GM21526 (cell line): ENCODE measurements around the gene ACTR3.
A peak's percentile ranks its signal among the peaks of the same experiment; 100 is the strongest.

Experiments
- ATAC-seq: cut with Tn5 transposase; IDR thresholded peaks from one replicate; pipeline ENCODE4 v1.9.1; 2021; ENCODE audit warnings: moderate library complexity; ENCODE audit not compliant: unreplicated experiment, low FRiP score

Gene ACTR3

GRCh38 chr2:113875135-113875534, 14.8 kb upstream of the ACTR3 start:
- no peak for ATAC-seq

DNA sequence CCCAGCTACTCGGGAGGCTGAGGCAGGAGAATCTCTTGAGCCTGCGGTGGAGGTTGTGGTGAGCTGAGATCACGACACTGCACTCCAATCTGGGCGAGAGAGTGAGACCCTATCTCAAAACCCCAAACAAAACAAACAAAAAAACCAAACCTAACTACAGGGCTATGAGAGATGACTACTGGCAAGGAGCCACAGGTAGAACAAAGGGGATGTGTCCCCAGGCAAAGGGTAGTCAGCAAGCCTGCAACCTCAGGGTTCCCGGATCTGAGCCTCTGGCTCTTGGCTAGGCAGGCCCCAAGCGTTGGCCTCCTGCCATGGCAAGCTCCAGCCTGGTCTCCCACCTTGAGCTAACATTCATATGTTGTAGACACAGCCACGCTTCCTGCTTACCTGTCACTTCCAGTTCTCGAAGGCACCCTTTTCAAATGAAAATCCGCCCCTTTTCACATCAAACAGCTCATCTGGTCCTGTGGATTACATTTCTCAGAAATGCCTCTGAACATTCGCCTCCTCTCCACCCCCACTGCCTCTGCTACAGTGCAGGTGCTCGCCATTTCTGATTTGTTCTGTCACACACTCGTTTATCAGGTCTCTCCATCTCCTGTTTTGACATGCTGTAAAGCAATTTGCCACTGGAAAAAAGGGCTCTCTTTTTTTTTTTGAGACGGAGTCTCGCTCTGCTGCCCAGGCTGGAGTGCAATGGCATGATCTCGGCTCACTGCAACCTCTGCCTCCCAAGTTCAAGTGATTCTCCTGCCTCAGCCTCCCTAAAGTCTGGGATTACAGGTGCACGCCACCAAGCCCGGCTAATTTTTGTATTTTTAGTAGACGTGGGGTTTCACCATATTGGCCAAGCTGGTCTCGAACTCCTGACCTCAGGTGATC, 13.1 kb upstream of the ACTR3 start:
- ATAC-seq, result no peak

DNA sequence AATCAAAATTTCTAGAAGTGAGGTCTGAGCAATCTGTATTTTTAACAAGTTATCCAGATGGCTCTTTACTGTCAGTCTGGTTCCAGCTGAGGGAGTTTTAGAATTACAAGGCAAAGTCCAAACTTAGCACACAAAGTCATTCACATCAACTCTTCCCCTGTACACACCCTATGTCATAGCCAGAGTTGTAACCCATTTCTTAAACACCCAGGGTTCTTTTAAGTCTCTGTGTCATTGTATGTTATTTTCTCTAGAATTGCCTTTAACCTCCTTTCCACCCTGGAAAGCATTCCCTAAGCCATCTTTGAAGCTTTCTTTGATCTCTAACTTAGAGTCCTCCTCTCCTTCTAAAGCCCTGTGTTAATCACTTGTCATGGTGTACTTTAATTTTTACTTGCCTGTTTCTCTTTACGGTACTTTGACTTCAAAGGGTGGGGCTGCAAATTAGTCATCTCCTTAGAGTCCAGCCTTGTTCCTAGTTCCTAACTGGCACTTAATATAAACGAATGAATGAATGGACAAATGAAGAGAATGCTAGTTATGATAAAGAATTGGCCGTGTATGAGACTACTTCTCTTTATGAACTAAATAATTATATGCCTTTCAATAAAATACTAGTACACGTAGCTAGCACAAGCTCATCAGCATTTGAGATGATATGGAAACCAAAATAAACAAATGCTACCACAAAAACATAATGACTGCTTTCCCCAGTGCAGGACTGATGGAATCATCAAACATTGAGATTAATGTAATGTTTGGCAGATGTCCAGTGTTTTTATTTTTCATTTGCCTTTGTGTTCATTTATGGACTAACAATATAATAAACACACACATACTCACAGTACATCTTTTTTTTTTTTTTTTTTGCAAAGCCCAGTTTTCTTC, 11.9 kb upstream of the ACTR3 start:
- no peak for ATAC-seq

- ATAC-seq, result no peak
Observed at GRCh38 chr2:113878743-113879142, 11.1 kb upstream of the ACTR3 start.

GRCh38 chr2:113879457-113879856, 10.4 kb upstream of the ACTR3 start:
- no peak for ATAC-seq

GRCh38 chr2:113886479-113887008, 3.3 kb upstream of the ACTR3 start:
- ATAC-seq, result peak; percentile 69

GRCh38 chr2:113887009-113887792, 2.7 kb upstream of the ACTR3 start:
- peak; percentile 2 for ATAC-seq

DNA sequence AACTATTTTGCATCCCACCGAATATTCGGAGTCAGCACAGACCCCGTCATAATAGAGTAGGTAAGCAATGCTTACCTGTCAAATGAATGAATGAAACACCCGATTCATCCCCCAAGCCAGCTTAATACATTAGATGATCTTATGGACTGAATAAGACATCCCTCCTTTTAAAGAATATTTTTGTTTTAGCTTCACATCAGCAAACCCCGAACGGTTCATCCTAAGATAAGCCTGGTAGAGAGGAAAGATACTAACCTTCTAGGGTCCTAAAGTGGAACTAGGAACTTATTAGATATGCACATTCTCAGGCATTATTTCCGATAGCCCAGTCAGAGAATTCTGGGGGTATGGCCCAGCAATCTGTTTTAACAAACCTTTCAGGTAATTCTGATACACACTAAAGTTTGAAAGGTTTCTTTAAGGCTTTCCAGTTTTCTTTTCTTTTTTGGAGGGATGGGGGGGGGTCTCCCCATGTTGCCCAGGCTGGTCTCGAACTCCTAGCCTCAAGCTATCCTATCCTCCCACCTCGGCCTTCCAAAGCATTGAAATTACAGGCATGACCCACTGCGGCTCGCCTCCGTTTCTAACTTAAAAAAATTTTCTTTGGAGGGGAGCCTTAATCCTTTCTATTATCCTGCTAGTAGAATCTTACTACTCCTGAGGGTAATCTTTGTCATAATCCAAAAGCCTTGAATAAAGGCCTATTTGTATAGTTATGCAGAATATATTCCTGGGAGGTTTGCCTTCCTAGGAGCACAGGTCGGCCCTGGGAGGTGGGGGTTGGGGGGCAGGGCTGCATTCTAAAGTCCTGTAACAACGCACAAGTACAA, 1.0 kb upstream of the ACTR3 start:
- ATAC-seq, result no peak

DNA sequence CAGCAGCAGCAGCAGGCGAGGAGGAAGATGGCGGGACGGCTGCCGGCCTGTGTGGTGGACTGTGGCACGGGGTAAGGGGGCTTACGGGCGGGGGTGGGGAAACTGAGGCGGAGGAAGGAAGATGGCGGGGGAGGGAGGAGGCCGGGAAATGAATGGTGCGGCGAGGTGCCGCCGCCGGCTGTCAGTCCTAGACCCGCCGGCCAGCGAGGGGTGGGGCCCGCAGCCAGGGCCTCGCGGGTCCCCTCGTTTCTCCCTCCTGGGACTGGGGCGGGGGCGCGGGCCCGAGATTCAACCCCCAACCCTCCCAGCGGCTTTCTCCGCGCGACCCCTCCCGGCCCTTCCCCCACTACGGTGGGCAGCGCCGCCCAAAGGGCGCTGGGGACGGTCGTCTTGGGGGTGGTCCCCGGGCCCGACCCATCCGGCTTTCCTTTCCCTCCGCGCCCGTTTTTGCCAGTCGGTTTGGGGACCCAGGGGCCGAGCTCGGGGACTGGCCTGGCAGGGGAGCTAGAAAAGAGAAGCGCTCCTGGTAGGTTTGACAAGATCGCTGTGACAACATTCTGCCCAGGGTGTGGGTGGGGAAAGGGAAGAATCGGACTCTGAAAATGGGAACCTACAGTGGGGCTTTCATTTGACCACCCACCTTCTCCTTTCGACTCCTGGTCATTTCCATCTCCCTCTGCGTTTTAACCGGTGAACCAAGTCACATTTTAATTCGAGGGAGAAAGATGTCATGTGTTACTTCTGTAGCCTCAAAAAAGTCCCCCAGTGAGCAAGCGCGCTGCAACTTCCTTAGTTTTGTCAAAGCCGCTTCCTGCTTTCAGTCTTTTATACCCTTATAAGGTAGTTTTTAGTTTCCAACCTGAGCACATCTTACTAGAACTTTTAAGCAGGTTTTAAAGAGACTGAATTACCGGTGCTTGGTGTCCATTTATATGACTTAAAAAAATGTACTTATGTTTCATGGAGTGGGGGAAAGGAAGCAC, 655 bp downstream of the ACTR3 start:
- ATAC-seq, result peak; percentile 30

- no peak for ATAC-seq
Observed at GRCh38 chr2:113891265-113891959, 1.5 kb downstream of the ACTR3 start.

- no peak for ATAC-seq
Observed at GRCh38 chr2:113892004-113892710, 2.3 kb downstream of the ACTR3 start.

DNA sequence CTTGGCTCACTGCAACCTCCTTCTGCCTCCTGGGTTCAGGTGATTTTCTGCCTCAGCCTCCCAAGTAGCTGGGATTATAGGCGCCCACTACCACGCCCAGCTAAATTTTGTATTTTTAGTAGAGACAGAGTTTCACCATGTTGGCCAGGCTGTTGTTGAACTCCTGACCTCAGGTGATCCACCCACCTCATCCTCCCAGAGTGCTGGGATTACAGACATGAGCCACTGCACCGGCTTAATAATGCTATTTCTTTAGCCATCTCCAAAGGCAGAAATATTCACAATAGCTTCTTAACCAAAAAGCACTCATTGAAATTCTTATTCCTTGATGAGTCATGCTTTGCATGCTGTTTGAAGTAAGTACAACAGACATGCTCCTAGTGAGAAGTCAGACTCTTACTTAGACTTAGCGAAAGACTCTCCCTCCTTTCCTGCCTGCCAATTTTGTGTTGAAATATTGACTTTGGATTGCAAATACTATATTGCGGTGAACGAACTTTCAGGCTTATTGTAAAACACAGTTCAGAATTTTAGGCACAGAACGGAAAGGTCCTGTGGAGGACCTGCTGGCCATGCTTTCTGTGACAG, 4.4 kb downstream of the ACTR3 start:
- ATAC-seq, result no peak

- no peak for ATAC-seq
Observed at GRCh38 chr2:113895301-113895700, 5.4 kb downstream of the ACTR3 start.

DNA sequence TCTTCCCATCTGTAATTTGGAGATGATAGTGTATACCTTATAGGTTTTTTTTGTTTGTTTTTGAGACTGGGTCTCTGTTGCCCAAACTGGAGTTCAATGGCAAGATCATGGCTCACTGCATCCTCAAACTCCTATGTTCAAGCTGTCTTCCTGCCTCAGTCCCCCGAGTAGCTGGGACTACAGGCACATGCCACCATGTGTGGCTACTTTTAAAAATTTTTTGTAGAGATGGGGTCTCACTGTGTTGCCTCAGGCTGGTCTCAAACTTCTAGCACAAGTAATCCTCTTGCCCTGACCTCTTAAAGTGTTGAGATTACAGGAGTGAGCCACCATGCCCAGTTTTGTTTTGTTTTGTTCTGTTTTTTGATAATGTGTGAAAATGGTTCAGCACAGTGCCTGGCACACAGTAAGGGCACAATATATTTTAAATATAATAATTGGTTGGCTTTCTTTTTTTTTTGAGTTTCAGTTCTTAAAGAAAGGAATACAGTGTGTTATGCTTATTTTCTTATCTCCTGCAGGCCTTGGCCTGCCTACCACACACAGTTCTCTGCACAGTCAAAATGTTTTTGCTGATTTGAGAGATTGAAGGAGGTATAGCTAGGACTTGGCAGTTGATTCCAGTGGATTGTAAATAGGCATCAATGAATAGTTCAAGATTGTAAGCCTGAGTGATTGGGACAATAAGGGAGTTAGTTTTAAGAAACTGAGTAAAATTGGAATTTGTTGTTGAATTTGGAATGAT, 6.1 kb downstream of the ACTR3 start:
- ATAC-seq, result no peak

DNA sequence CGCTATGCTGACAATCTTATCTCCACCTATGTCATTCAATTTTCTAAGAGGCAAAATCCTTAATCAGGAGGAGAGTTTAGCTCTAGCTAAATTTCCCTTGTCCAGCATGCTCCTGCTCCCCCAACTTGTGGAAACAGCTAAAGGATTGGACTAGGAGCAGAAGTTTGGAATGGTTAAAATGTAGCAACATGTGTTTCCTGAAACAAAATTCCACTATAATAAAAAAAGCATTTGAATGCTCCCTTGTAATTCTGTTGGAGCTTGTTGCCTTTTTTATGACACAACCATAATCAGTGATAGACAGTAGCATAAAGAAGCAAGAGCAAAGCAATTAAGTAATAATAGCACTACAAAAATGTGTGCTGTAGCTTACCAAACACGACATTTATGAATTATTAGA, 6.9 kb downstream of the ACTR3 start:
- no peak for ATAC-seq

DNA sequence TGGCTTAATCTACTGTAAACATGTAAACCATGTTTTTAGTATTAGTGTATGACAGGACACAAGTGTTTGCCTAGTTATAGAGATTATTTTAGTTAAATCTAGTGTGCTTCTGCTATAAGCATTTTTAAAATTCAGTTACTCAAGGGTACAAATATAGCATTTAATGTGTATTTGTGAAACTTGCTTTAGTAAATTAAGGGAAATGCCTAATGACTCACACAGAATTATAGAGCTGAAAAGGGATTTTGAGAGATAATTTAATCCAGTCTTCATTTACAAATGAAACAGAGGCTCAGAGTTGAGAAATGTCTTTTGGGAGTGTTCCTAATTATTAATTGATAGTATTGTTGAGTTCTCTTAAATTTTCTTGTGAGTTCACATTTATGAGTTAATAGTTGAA, 8.2 kb downstream of the ACTR3 start:
- no peak for ATAC-seq
